Forelimb muscle (tissue), 1 donor: Measurements from ENCODE around the gene CTRB2. TPM values are rescaled to one million over a fixed set of nuclear protein-coding genes. Genes with fewer than 3 reads are reported as not detected.

Experiments
- DNase-seq: peaks from one replicate; pipeline ENCODE4 v3.0.0-alpha.2; 2013; ENCODE audit warnings: low read depth
- polyA plus RNA-seq: library from polyadenylated mRNA; unstranded; fragments of 120-200 nt; gene quantifications from one replicate; pipeline ENCODE4 v1.2.1, GENCODE V29; 2013; ENCODE audit not compliant: insufficient read length

The CTRB2 gene
- polyA plus RNA-seq, 1 donor = not detected

DNA sequence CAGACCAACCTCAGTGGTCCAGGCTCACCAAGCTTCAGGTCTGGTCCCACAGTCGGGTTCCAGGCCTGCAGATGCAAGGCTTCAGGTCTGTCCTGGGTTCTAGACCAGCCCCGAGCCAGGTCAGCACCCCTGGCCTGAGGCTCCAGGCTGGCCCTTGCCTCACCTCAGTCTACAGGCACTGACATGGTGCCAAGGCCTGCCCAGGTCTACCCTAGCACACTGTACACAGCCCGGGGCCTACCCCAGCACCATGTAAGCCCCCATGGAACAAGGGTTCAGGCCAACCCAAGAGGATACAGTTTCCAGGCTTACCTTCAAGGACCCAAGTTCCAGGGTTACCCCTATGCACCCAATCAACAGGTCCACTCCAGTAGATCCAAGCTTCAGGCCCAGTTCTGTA lies 31.9 kb downstream of the CTRB2 start:
- DNase-seq = no peak

DNA sequence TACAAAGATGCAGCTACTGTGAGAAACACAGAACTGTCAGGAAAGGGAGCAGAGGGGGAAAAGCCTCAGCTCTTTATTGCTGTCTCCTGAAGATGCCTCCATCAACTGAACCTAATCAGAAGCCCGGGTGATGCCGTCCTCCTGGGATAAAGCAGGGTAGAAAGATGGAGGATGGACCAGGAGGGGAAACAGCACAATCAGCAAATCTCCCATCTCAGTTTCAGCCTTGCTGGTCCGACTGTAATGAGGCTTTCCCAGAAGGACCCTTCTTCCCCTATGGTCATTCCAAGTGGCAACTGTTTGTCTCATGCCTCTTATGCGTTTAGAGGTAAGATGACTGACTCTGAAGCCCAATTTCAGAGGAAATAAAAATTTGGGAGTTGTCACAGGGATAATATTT lies 34.4 kb downstream of the CTRB2 start:
- no peak for DNase-seq

DNA sequence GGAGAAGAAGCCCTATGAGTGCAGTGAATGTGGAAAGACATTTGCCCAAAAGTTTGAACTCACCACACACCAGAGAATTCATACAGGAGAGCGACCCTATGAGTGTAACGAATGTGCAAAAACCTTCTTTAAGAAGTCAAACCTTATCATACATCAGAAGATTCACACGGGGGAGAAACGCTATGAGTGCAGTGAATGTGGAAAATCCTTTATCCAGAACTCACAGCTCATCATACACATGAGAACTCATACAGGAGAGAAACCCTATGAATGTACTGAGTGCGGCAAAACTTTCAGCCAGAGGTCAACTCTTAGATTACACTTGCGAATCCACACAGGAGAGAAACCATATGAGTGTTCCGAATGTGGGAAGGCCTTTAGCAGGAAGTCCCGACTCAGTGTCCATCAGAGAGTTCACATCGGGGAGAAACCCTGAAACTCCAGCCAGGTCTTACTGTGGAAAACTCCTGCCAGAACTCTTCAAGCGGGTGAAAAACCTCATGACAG lies 37.0 kb downstream of the CTRB2 start:
- DNase-seq = no peak

DNA sequence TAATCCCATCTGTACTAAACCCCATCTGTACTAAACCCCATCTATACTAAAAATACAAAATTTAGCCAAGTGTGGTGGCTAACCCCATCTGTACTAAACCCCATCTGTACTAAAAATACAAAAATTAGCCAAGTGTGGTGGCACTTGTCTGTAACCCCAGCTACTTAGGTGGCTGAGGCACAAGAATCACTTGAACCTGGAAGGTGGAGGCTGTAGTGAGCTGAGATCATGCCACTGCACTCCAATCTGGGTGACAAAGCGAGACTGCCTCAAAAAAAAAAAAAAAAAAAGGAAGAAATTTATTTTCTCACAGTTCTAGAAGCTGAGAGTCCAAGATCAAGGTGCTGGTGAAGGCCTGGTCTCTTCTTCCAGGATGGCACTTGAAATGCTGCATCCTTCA lies 46.6 kb downstream of the CTRB2 start:
- no peak for DNase-seq

Other genes with a start within 250 kb of the CTRB2 start
- 54.4 TPM for gene WDR59, start 222.0 kb downstream of the CTRB2 start, polyA plus RNA-seq
- gene ZNRF1, start 208.1 kb downstream of the CTRB2 start, polyA plus RNA-seq = 40.5 TPM
- 3.0 TPM for gene LDHD, start 90.4 kb downstream of the CTRB2 start, polyA plus RNA-seq
- 14.0 TPM for gene ZFP1, start 58.6 kb downstream of the CTRB2 start, polyA plus RNA-seq
- gene CTRB1, start 11.8 kb upstream of the CTRB2 start, polyA plus RNA-seq = 0.30 TPM
- gene BCAR1, start 44.5 kb upstream of the CTRB2 start, polyA plus RNA-seq = 58.6 TPM
- 72.9 TPM for gene CFDP1, start 226.3 kb upstream of the CTRB2 start, polyA plus RNA-seq